Measurements from ENCODE around the gene PTGR3.

- no peak for TF ChIP-seq POLR2A (IDR thresholded peaks at IDR 0.05; ENCODE audit: low read depth, low read length)
- no peak for TF ChIP-seq POLR2AphosphoS5 (IDR thresholded peaks at IDR 0.05; ENCODE audit: low read depth, low read length)
- TF ChIP-seq TAF1 (IDR thresholded peaks at IDR 0.05; ENCODE audit: borderline replicate concordance, low read depth, low read length) = no peak
Observed at GRCh38 chr18:75183973-75184493, 24.9 kb downstream of the PTGR3 start.
